ENCODE results near the gene FRS2. TPM values are rescaled to one million over a fixed set of nuclear protein-coding genes. Genes with fewer than 3 reads are reported as not detected.

Gene FRS2
- total RNA-seq, 4 donors from 2014 or later, result 46.6 to 64.7 (median 55.6) TPM

GRCh38 chr12:69570000-69570516, 99.9 kb downstream of the FRS2 start:
- no peak for TF ChIP-seq CTCF (IDR thresholded peaks at IDR 0.05; ENCODE audit: low read depth)

- TF ChIP-seq CTCF (IDR thresholded peaks at IDR 0.05; ENCODE audit: low read depth), result no peak
These were observed 100.6 kb downstream of the FRS2 start for GRCh38 chr12:69570545-69571399.

- no peak for TF ChIP-seq CTCF (IDR thresholded peaks at IDR 0.05; ENCODE audit: low read depth)
These were observed 105.2 kb downstream of the FRS2 start for GRCh38 chr12:69575346-69575745.

GRCh38 chr12:69578283-69578682, 108.1 kb downstream of the FRS2 start:
- TF ChIP-seq CTCF (IDR thresholded peaks at IDR 0.05; ENCODE audit: low read depth), result no peak

GRCh38 chr12:69579029-69579428, 108.8 kb downstream of the FRS2 start:
- no peak for TF ChIP-seq CTCF (IDR thresholded peaks at IDR 0.05; ENCODE audit: low read depth)

GRCh38 chr12:69580074-69580473, 109.9 kb downstream of the FRS2 start:
- TF ChIP-seq CTCF (IDR thresholded peaks at IDR 0.05; ENCODE audit: low read depth), result no peak

GRCh38 chr12:69583203-69583602, 113.0 kb downstream of the FRS2 start:
- no peak for TF ChIP-seq CTCF (IDR thresholded peaks at IDR 0.05; ENCODE audit: low read depth)
